Neural crest cell (in vitro differentiated cells): ENCODE results near the gene INSYN1. TPM values are rescaled to one million over a fixed set of nuclear protein-coding genes. Genes with fewer than 3 reads are reported as not detected.

Source experiments
- DNase-seq: peaks from one replicate; pipeline ENCODE4 v3.0.0; 2021; ENCODE audit warnings: low read depth, mixed read lengths, low spot score
- H3K27ac Mint-ChIP-seq: one replicate; pipeline ENCODE4 v1.8.0; 2021; ENCODE audit warnings: mild to moderate bottlenecking, mixed read lengths; ENCODE audit not compliant: unreplicated experiment
- H3K27me3 Mint-ChIP-seq: 2 replicates; pipeline ENCODE4 v1.8.0; 2021; ENCODE audit warnings: low read depth, mild to moderate bottlenecking, mixed read lengths
- H3K36me3 Mint-ChIP-seq: 2 replicates; pipeline ENCODE4 v1.8.0; 2021; ENCODE audit warnings: low read depth, mild to moderate bottlenecking, mixed read lengths
- H3K4me1 Mint-ChIP-seq: 2 replicates; pipeline ENCODE4 v1.8.0; 2021; ENCODE audit warnings: mixed read lengths
- H3K4me3 Mint-ChIP-seq: one replicate; pipeline ENCODE4 v1.8.0; 2021; ENCODE audit warnings: mild to moderate bottlenecking, mixed read lengths
- H3K9me3 Mint-ChIP-seq: 2 replicates; pipeline ENCODE4 v1.8.0; 2021; ENCODE audit warnings: mixed read lengths
- CTCF ChIP-seq: fragments of 200-600 bp; sonication (generic); conservative IDR thresholded peaks from 2 replicates; pipeline ENCODE4 v1.5.0; 2021; ENCODE audit warnings: antibody characterized with exemption, mild to moderate bottlenecking
- total RNA-seq: library from RNA; stranded (reverse); gene quantifications from 2 replicates; pipeline ENCODE4 v1.2.1, GENCODE V29; 2021

Gene INSYN1
- total RNA-seq, 1 donor from 2014 or later = 9.5 TPM

- peaks cover 6% of the 10 kb centered on the region for H3K4me1 Mint-ChIP-seq
- no peaks in the 10 kb centered on the region for H3K9me3 Mint-ChIP-seq
- H3K27ac Mint-ChIP-seq = no peak overlapping the region
- no peak for DNase-seq
- H3K36me3 Mint-ChIP-seq = no peaks in the 10 kb centered on the region
- peaks cover 11% of the 10 kb centered on the region for H3K27me3 Mint-ChIP-seq
- TF ChIP-seq CTCF = no peak
- no peak overlapping the region for H3K4me3 Mint-ChIP-seq
Measured at GRCh38 chr15:73760330-73761329, 7.5 kb upstream of the INSYN1 start.

- peaks cover 21% of the 10 kb centered on the region for H3K27me3 Mint-ChIP-seq
- no peak for DNase-seq
Measured at GRCh38 chr15:73758461-73758860, 5.3 kb upstream of the INSYN1 start.

GRCh38 chr15:73757571-73757970 lies 4.4 kb upstream of the INSYN1 start:
- no peak overlapping the region for H3K4me3 Mint-ChIP-seq
- TF ChIP-seq CTCF = no peak

More at GRCh38 chr15:73758461-73758860, 5.3 kb upstream of the INSYN1 start:
- Mint-ChIP-seq H3K36me3 (no peaks in the 10 kb centered on the region), H3K4me3 (no peak overlapping the region), H3K27ac (no peak overlapping the region), H3K4me1 (no peaks in the 10 kb centered on the region), H3K9me3 (no peaks in the 10 kb centered on the region)
- TF ChIP-seq CTCF = no peak

GRCh38 chr15:73756947-73757513 lies 3.9 kb upstream of the INSYN1 start:
- TF ChIP-seq CTCF = no peak
- Mint-ChIP-seq H3K4me1 (no peaks in the 10 kb centered on the region), H3K27ac (no peak overlapping the region), H3K27me3 (peaks cover 21% of the 10 kb centered on the region), H3K36me3 (no peaks in the 10 kb centered on the region), H3K9me3 (no peaks in the 10 kb centered on the region), H3K4me3 (no peak overlapping the region)
- no peak for DNase-seq

More at GRCh38 chr15:73757571-73757970, 4.4 kb upstream of the INSYN1 start:
- no peak overlapping the region for H3K27ac Mint-ChIP-seq
- no peak for DNase-seq
- H3K4me1 Mint-ChIP-seq = no peaks in the 10 kb centered on the region
- H3K27me3 Mint-ChIP-seq = peaks cover 21% of the 10 kb centered on the region
- no peaks in the 10 kb centered on the region for H3K9me3 Mint-ChIP-seq
- H3K36me3 Mint-ChIP-seq = no peaks in the 10 kb centered on the region

GRCh38 chr15:73756390-73756789 lies 3.2 kb upstream of the INSYN1 start:
- H3K27ac Mint-ChIP-seq = no peak overlapping the region
- peaks cover 22% of the 10 kb centered on the region for H3K27me3 Mint-ChIP-seq
- no peak for DNase-seq
- no peaks in the 10 kb centered on the region for H3K4me1 Mint-ChIP-seq
- H3K4me3 Mint-ChIP-seq = peak overlapping the region; percentile 29
- no peaks in the 10 kb centered on the region for H3K9me3 Mint-ChIP-seq
- TF ChIP-seq CTCF = no peak
- no peaks in the 10 kb centered on the region for H3K36me3 Mint-ChIP-seq
